Loucy (cell line): ENCODE results near the gene HRH4.

Experiments used
- H2AFZ ChIP-seq: fragments of 200-600 bp; sonication (generic); 2 replicates; pipeline ENCODE4 v1.6.0; 2016; ENCODE audit warnings: antibody characterized with exemption, mild to moderate bottlenecking, low read length, moderate library complexity
- H3F3A ChIP-seq: fragments of 200-600 bp; 2 replicates; pipeline ENCODE4 v1.6.0; 2016; ENCODE audit warnings: antibody characterized with exemption, low read depth, mild to moderate bottlenecking
- H3K27me3 ChIP-seq: fragments of 200-600 bp; sonication (generic); 2 replicates; pipeline ENCODE4 v1.6.1; 2014; ENCODE audit warnings: low read length, mild to moderate bottlenecking; ENCODE audit not compliant: insufficient read depth, poor library complexity, severe bottlenecking
- H3K36me3 ChIP-seq: fragments of 200-600 bp; sonication (generic); 2 replicates; pipeline ENCODE4 v1.6.1; 2016; ENCODE audit warnings: low read length; ENCODE audit not compliant: insufficient read depth
- H3K4me1 ChIP-seq: fragments of 200-600 bp; sonication (generic); 2 replicates; pipeline ENCODE4 v1.5.1; 2014; ENCODE audit warnings: low read length, mild to moderate bottlenecking; ENCODE audit not compliant: insufficient read depth, poor library complexity, severe bottlenecking
- H3K4me2 ChIP-seq: fragments of 200-600 bp; sonication (generic); 2 replicates; pipeline ENCODE4 v1.6.0; 2014; ENCODE audit warnings: antibody characterized with exemption, low read length, low read depth, mild to moderate bottlenecking; ENCODE audit not compliant: poor library complexity, severe bottlenecking
- H3K4me3 ChIP-seq: fragments of 200-600 bp; sonication (generic); 2 replicates; pipeline ENCODE4 v1.5.1; 2014; ENCODE audit warnings: low read length, mild to moderate bottlenecking, mixed read lengths; ENCODE audit not compliant: poor library complexity, severe bottlenecking
- H3K79me2 ChIP-seq: fragments of 200-600 bp; sonication (generic); 2 replicates; pipeline ENCODE4 v1.6.1; 2014; ENCODE audit warnings: low read length; ENCODE audit not compliant: insufficient read depth
- H3K9ac ChIP-seq: fragments of 200-600 bp; sonication (generic); 2 replicates; pipeline ENCODE4 v1.6.0; 2014; ENCODE audit warnings: mild to moderate bottlenecking, low read depth, low read length, moderate library complexity; ENCODE audit not compliant: poor library complexity, severe bottlenecking
- H3K9me2 ChIP-seq: fragments of 200-600 bp; sonication (generic); replicated peaks from 2 replicates; pipeline ENCODE4 v1.6.1; 2016; ENCODE audit warnings: low read depth, low read length, mixed read lengths
- H3K9me3 ChIP-seq: fragments of 200-600 bp; sonication (generic); 2 replicates; pipeline ENCODE4 v1.6.1; 2014; ENCODE audit warnings: mild to moderate bottlenecking, antibody characterized with exemption, low read length, low read depth; ENCODE audit not compliant: insufficient read depth
- H4K20me1 ChIP-seq: fragments of 200-600 bp; sonication (generic); 2 replicates; pipeline ENCODE4 v1.6.0; 2014; ENCODE audit warnings: antibody characterized with exemption, low read length, mild to moderate bottlenecking; ENCODE audit not compliant: insufficient read depth, poor library complexity, severe bottlenecking
- CTCF ChIP-seq: fragments of 200-600 bp; sonication (generic); conservative IDR thresholded peaks from 2 replicates; pipeline ENCODE4 v1.5.1; 2014; ENCODE audit warnings: mild to moderate bottlenecking, antibody characterized with exemption, low read length
- EZH2phosphoT487 ChIP-seq: fragments of 200-600 bp; IDR thresholded peaks from 2 replicates; pipeline ENCODE4 v1.6.1; 2018; ENCODE audit warnings: antibody characterized with exemption, mild to moderate bottlenecking, moderate library complexity, borderline replicate concordance

The HRH4 gene

DNA sequence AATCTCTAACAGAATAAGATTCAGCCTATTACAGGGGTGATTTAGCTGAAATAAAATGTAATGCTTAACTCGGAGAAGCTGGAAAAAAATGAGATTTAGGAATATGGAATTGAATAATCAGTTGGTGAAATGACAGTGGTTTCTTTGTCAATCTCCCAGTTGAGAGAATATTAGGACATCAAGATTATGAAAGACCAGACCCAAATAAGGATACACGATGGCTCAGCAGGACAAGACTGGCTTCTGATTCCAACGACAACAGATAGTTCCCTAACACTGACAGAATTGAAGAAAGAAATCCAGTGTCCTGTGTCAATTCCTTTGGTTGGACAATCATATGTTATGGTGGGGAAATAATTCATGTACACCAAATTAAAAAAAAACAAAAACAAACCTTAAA lies 55.8 kb downstream of the HRH4 start:
- H3K9me3 ChIP-seq, result no peaks in the 10 kb centered on the region
- H3K79me2 ChIP-seq, result no peaks in the 10 kb centered on the region
- no peaks in the 10 kb centered on the region for H3K4me1 ChIP-seq
- no peaks in the 10 kb centered on the region for H4K20me1 ChIP-seq
- no peaks in the 10 kb centered on the region for H3K36me3 ChIP-seq
- no peak for TF ChIP-seq EZH2phosphoT487
- TF ChIP-seq CTCF, result no peak
- H3K4me3 ChIP-seq, result no peak overlapping the region
- no peaks in the 10 kb centered on the region for H3K27me3 ChIP-seq
- no peak overlapping the region for H3K4me2 ChIP-seq
- H3K9me2 ChIP-seq, result no peaks in the 10 kb centered on the region
- H2AFZ ChIP-seq, result no peak overlapping the region
- no peaks in the 10 kb centered on the region for H3F3A ChIP-seq
- no peak overlapping the region for H3K9ac ChIP-seq

GRCh38 chr18:24517554-24517953 lies 57.1 kb downstream of the HRH4 start:
- Histone ChIP-seq H3K4me3 (no peak overlapping the region), H3K9me2 (no peaks in the 10 kb centered on the region), H3K79me2 (no peaks in the 10 kb centered on the region), H2AFZ (no peak overlapping the region), H3K36me3 (no peaks in the 10 kb centered on the region), H3K9ac (no peak overlapping the region), H3K27me3 (no peaks in the 10 kb centered on the region), H3F3A (no peaks in the 10 kb centered on the region), H3K4me1 (no peaks in the 10 kb centered on the region), H4K20me1 (no peaks in the 10 kb centered on the region), H3K4me2 (no peak overlapping the region), H3K9me3 (no peaks in the 10 kb centered on the region)
- TF ChIP-seq CTCF (no peak), EZH2phosphoT487 (no peak)

DNA sequence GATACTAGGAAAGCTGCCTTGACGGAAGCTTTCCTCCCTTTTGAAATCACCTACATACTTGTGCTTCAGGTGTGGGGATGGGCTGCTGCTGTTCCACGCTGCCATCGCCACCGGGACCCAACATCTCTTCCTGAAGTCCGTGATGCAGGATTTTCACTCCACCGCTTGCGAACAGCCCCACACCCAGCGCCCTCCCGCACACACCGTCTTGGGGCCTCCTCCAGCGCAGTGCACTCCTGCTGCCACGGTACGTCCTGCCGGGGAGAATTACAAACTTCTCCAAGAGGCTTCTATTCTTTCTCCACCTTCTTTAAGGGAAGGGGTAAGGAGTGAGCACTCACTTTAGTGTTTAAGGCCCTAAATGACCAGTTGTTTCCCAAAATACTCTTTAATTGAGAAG lies 58.2 kb downstream of the HRH4 start:
- no peaks in the 10 kb centered on the region for H3K36me3 ChIP-seq
- no peak overlapping the region for H2AFZ ChIP-seq
- no peaks in the 10 kb centered on the region for H3F3A ChIP-seq
- H4K20me1 ChIP-seq, result no peaks in the 10 kb centered on the region
- no peaks in the 10 kb centered on the region for H3K79me2 ChIP-seq
- H3K4me1 ChIP-seq, result no peaks in the 10 kb centered on the region
- no peak overlapping the region for H3K4me2 ChIP-seq
- no peak overlapping the region for H3K9ac ChIP-seq
- no peaks in the 10 kb centered on the region for H3K9me3 ChIP-seq
- TF ChIP-seq CTCF (no peak), EZH2phosphoT487 (no peak)
- no peaks in the 10 kb centered on the region for H3K9me2 ChIP-seq
- no peaks in the 10 kb centered on the region for H3K27me3 ChIP-seq
- H3K4me3 ChIP-seq, result no peak overlapping the region
